Measurements from ENCODE around the gene RTTN.

The RTTN gene

DNA sequence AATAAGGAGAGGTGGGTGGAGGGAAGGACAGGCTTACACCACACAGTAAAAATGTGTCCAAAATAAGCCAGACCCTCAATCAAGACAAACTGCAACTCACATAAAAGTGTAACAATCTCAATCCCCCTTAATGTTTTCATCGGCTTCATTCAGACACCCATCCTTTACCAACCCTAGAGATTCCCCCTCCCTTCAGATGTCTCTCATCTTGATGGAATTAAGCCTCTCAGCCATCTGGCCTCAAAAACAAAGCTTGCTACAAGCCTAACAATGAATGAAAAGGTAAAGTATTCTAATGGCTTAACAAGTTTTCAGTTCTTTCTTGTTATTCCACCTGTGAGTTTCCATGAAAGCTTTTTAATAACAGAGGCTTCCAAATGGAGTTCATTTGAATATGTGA lies 5.2 kb downstream of the RTTN start:
- DNase-seq, result no peak

DNA sequence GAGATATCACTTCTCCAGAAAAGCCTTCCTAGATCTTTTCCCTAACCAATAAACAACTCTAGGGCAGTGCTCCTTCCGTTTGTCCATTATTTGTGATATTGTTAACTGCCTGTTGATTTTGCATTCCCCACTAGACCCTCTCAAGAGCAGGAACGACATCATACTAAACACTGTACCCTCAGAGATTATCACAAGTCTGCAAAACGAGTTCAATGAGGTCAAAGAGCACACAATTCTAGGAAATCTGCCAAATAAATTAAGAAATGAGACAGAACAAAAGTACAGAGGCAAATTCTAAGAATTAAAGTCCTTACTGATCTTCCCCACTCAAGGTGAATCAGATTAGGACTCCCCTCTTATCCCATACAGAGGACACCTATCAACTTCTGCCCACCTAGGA lies 7.6 kb downstream of the RTTN start:
- DNase-seq, result no peak

DNA sequence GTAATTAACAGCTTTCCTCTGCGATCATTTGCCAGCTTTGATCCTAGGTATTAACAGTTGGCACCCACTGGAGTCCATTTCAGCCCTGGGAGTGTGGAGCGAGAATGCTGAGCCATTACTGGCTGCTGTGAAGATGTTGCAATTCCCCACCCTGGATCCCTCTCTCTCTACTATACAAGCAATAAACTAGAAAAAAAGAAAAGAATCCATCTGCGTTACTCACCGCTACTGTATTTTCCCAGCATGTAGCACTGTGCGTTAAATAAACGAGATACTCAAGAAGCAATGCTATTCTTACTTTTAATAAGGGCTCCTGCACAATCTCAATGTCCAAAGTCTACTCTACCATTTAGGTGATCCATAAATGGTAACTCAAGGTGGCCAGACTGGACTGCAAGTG lies 8.5 kb downstream of the RTTN start:
- DNase-seq, result no peak

DNA sequence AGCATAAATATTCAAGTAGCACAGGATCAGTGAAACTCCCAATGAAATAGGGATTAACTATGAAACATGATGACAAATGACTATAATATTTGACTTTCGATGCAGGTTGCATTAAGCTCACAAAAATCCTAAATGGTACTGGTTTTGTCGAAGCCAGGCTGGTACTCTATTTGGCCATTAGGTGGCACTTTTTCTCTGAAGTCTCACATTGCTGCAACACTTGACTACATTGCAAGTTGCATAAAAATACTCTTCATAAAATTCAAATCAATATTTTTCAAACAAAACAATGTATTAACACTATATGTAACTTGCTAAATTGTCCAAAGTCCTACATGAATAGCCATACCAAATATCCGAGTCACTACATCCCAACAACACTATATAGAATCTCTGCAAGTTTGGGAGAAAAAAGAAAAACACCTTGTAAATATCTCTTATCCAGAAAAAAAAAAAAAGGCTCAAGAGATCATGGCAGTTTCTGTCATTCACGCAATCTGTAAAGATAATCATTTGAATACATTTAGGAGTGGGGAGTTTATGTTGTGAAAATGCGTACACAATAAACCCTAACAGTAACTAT lies 9.5 kb downstream of the RTTN start:
- no peak for DNase-seq

DNA sequence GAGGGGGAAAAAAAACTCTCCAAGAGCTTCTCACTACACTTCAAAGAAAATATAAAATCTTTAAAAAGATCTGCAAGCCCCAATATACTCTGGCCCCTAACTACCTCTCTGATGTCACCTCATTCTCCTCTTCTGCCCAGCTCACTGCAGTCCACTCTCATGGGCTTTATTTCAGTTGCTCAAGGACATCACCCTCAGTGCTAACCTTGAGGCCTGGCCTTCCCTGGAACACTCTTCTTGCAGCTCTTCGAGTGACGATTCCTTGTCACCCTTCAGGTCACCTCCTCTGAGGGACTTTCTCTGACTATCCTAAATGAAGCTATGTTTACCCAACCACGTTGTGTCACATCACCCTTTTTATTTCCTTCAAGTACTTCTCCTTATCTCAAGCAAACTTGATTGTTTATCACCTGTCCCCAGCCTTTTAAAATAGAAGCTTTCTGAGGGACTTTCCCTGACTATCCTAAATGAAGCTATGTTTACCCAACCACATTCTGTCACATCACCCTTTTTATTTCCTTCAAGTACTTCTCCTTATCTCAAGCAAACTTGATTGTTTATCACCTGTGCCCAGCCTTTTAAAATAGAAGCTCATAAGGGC lies 10.4 kb downstream of the RTTN start:
- no peak for DNase-seq

DNA sequence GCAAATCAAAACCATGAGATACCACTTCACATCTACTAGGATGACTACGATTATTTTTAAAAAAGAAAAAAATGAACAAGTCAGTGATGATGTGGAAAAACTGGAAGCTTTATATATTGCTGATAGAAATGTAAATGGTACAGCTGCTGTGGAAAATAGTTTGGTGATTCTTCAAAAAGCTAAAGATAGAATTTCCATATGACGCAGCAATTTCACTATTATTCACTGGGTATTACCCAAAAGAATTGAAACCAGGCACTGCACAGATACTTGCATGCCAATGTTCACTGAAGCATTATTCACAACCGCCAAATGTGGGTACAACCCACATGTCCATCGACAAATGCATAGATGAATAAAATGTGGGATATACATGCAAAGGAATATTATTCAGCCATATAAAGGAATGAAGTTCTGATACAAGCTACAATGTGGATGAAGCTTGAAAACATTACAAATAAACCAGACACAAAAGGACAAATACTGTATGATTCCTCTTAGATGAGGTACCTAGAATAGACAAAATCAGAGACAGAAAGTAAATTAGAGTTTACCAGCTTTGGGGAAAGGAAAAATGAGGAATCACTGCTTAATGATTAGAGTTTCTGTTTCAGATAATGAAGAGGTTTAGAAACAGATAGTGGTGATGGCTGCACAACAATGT lies 11.1 kb downstream of the RTTN start:
- DNase-seq, result no peak

DNA sequence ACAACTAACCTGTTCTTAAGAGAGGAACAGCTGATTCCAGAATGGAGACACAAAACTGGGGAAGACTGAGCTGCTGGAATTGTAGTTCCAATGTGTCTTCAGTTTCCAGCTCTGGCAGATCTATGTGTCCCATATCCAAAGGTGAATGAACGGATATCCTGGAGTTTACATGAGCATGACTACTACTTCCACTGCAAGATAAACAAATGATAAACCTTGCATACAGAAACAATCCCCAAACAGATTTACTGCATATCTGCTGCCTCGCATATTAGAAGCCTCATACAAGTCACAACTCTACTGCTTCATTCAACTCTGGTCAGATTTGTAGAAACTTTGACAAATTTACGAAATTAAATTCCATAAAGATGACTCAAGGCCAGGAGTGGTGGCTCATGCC lies 15.0 kb downstream of the RTTN start:
- no peak for DNase-seq

DNA sequence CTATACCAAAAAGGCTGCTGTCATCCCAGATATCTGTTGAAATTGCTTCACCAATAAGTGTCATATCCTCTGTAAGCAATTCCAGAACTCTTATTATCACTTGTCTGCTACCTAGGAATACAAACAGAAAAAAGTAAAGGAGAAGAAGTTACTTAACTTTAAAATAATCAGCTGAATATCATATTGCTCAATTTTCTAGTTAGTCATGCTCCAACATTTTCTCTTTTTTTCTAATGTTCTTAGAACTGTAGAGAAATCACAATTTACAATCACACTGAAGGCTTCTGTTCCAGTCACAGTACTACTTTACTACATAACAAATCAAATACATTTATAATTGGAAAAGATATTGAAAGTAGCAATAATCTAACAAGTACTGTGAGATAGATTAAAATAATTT lies 17.4 kb downstream of the RTTN start:
- DNase-seq, result no peak

DNA sequence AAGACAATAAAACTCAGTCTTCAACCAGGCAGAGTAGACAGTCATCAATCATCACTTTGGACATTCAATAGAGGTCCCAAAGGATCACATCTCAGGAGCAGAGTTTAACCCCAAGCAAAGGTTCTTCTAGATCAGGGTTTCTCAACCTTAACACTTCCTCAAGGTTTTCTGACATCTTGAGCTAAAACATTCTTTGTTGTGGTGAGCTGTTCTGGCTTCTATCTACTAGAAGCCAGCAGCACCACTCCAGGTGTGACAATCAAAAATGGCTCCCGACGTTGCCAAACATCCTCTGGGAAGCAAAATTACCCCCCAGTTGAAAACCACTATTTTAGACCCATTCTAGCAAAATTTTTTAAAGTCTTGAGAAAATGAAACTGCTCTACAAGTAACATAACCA lies 22.0 kb downstream of the RTTN start:
- no peak for DNase-seq

DNA sequence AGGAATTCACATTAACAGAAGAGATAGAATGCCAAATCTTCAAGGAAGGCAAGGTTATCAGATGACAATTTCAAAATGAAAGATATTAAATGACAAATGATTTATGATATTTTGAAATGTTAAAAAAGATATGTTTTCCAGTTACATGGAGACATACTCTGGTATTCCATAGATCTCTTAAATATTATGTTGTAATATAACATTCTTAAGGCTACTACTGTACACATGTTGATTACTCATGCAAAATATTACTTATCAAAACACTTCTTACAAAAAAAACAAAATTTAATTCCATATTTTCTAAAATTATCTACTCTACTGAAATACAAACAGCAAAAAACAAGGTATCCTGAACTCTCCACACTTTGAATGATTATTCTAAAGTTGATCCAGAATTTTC lies 22.9 kb downstream of the RTTN start:
- no peak for DNase-seq

DNA sequence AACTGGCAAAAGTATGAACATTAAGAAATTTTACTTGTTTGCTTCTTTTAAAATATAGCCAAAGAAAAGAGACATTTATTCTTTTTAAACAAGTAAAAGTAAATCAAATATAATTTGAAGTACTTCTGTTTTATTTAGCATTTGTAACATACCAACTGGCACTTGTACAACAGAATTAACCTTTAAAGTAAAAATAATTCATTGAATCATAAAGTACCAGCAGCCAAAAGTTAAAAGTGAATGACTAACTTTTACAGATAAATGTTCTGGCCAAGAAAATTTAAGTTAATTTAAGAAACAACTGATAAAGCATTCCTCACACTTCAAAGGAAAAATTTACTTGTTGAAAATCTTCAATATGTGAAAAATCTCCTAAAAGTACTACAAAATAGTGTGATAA lies 23.8 kb downstream of the RTTN start:
- no peak for DNase-seq

DNA sequence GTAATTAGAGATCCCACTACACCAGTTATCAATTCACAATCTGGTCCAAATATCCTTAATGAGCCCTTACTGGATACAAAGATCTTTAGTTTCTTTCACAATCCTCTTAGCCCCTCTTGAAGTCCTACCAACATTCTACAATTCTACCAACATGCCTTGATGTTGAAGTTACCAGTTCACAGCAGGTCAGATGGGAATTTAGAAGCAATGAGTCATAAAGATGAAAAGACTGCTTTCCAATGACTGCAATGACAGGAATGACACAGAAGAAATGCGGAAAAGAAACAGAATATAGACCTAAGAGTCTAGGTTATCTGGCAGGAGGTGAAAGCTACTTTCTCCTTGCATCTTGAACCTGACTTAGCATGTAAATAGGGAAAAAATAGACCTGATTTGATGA lies 24.5 kb downstream of the RTTN start:
- no peak for DNase-seq

DNA sequence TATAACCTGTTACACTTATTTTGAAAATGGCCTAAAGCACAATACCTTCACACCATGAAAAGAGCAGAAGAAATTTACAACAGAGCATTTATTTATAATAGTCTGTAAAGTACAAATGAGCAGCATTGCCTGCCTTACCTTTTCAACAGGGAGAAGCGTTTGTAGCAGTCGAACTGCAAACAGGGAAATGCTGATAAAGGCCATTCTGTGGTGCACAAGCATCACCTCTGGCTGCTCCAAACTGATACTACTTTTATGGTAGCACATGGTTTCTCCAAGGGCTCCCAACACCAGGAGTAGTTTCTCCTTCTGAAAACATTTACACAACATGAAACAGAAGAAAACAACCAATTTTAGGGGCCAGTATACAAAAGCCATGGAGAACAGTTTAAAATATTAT lies 28.9 kb downstream of the RTTN start:
- DNase-seq, result no peak

DNA sequence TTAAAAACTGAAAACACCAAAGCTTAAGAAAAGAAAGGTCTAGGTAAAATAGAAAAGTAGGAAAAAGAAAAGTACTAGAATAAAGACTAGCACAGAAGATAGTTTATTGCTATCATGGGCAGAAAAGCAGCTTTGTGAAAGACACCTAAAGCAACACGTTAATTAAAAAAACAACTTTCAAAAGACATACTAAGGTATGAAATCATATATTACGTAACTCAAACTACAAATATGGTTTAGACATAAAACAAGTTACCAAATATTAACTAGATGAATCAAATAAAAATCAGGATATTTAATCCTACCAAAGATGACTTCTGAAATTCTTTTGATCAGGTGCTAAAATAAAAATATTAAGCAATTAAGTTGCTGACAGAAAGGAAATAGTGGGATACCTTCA lies 30.3 kb downstream of the RTTN start:
- no peak for DNase-seq

DNA sequence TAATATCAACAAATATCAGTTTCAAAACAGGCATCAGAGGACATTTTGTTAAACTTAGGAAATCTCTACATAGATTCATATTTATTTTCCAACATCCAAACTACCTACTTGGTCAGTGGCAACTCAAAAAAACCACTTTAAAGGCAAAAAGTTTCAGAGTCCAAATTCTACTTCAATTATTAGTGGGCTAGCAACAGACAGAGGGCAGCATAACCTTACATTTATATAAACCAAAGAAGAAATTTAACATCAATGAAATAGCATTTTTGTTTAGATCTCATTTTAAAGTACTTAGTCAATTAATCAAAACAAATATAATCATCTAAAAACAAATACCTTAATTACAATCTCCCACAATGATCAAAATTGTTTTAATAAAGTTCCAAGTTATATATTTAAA lies 33.3 kb downstream of the RTTN start:
- DNase-seq, result no peak

DNA sequence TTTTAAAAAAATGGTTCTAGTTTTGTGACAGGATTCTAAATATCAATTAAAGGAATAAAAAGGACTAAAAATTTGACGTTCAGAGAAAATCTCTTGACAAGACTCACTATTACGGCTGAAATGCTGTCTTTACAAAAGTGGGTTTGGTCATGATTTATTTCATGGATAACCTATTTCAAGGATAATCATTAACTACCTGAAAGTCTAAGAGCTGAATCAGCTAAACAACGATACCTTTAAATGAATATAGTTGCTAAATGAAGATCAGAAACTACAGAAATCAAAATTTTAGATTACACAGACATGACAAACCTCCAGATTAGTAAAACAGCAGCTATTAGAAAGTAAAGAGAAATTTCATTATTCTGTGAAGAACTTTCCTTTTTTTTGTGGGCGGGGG lies 35.7 kb downstream of the RTTN start:
- DNase-seq, result no peak

DNA sequence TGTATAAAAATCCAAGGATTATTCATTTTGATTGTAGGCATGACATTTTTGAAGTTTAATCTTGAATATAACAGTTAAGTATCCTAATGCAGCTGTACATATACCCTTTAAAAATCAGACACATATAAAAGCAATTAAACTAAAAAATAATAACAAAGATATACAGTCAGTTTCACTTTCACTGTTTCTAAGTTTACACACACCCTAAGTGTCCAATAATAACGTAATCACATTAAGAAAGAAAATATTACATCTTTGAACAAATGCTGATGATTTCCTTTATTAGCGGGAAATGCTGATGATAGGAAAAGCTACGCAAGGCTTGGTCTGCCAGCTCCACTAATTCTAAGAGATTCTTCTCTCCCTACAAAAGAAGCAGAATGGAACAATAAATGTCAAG lies 38.8 kb downstream of the RTTN start:
- DNase-seq, result no peak

DNA sequence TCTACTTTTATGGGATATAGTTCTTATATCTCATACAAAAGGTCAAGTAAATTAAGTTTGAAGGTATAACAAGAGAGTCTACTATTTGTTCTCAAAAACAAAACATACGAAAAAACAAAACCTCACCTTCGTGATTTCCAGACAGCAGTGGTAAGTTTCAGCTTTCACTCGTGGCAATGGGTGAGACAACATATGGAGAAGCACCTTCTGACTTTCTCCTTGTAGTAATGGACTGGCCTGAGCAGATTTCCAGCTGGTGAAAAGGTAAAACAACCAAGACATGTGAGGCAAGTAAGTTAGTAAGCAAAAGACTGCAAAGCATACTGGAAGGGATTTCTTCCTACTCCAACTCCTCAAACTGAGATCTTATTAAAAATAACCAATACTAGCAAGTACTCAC lies 39.6 kb downstream of the RTTN start:
- DNase-seq, result no peak

DNA sequence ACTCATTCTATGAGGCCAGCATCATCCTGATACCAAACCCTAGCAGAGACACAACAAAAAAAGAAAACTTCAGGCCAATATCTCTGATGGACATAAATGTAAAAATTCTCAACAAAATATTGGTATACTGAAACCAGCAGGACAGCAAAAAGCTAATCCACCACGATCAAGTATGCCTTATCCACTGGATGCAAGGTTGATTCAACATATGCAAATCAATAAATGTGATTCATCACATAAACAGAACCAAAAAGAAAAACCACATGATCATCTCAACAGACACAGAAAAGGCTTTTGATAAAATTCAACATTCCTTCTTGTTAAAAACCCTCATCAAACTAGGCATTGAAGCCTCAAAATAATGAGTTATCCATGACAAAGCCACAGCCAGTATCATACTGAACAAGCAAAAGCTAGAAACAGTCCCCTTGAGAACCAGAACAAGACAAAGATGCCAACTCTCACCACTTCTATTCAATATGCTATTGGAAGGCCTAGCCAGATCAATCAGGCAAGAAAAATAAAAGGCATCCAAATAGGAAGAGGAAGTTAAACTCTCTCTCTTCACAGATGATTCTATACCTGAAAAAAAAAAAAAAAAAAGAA lies 45.3 kb downstream of the RTTN start:
- no peak for DNase-seq

DNA sequence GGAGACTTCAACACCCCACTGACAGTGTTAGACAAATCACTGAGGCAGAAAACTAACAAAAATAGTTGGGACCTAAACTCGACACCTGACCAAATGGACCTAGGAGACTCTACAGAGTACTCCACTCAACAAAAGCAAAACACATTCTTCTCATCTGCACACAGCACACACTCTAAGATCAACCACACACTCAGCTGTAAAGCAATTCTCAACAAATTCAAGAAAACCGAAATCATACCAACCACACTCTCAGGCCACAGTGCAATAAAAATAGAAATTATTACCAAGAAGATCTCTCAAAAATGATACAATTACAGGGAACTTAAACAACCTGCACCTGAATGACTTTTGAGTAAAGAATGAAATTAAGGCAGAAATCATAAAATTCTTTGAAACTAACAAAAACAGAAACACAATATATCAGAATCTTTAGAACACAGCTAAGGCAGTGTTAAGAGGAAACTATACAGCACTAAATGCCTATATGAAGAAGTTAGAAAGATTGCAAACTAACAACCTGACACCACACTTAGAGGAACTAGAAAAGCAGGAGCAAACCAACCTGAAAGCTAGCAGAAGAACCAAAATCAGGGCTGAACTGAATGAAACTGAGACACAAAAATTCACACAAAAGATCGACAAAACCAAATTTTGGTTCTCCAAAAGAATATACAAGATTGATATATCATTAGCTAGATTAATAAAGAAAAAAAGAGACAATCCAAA lies 46.3 kb downstream of the RTTN start:
- DNase-seq, result no peak

DNA sequence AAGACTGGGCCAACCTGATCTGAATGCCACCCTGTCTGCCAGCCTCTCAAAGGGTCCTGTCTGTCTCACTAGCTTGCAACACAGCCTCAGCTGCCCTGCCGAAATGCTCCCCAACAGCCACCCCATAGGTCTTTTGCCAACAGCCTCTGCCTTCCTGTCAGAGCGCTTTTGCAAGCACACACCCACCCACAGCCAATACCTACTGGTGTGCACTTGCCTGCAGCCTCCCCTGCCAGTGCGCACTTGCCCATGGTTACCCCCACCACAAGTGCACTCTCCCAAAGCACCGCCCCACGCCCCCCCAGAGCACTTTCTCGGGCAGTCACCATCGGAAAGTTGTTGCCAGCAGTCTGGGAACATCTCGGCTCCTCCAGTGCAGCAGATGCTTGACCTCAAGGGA lies 48.6 kb downstream of the RTTN start:
- no peak for DNase-seq

DNA sequence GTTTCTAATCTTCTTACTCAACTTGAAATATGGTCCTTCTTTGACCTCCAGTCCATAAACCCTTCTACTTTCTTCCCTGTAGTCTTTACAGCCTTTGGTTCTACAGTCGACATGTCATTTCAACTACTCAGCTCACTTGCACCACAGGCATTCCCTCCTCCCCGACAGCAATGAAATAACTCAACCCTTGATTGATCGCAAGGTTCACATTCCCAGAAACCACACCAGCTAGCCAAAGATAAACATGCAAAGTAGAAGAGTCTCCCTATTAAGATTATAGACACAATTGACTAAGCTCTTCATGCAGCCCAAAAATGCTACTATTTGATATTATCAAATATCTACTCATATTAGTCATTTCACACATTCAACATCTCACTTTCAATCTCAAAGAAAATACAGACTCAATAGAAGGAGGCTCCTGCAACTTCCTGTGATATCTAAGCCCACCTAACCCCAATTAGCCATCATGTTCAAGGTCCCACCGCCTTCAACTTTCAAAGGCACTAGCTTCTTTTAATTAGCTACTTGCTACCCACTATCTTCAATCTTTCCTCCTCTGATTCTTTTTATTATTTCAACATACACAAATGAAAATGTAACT lies 50.8 kb downstream of the RTTN start:
- DNase-seq, result no peak

DNA sequence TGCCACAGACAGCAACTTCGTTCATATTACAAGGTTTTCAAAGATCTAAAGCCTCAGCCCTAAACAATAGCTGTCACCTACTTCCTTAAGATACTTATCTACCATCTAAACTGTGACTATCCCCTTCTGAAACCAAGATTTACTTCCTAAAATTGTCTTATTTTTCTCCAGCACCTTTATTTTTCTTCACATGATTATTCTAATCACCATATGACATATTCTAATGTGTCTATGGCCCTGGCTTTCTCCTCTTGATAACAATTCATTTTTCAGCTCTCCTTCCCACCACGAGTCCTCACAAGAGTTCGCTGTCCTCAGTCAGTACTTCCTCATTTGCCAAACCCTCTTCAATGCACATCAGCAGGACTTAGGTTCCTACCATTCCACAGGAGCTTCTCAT lies 53.9 kb downstream of the RTTN start:
- DNase-seq, result no peak
